ENCODE data around the gene ASAP3. TPM values are rescaled to one million over a fixed set of nuclear protein-coding genes. Genes with fewer than 3 reads are reported as not detected.

ASAP3 gene
- total and polyA plus RNA-seq, 9 of the 15 experiments (the other 6 are each of a cell fraction or from before 2014, with no cell fraction given) = 1.7 to 31.2 (median 17.4) TPM

GRCh38 chr1:23403735-23404486, 80.1 kb downstream of the ASAP3 start:
- Histone ChIP-seq H4K20me1 (replicated peaks; ENCODE audit: control insufficient read depth, insufficient read depth, low read length) (no peaks in the 10 kb centered on the region), H3K4me3 (peak overlapping the region; percentile 9; the same call in 1 of the 2 replicates), H3K27ac (ENCODE audit: extremely low read depth, low read depth, low read length) (peak overlapping the region; percentile 33; the same call in 2 of the 3 replicates), H3K9me3 (replicated peaks; ENCODE audit: control insufficient read depth, insufficient read depth, low read depth, low read length) (no peaks in the 10 kb centered on the region; the same call in 1 of the 2 replicates), H3K27me3 (ENCODE audit: control insufficient read depth in 2 of 2, insufficient read depth in 2 of 2, low read length in 2 of 2) (no peaks in the 10 kb centered on the region), H2AFZ (ENCODE audit: low read depth, low read length) (peak overlapping the region; percentile 90), H3K4me1 (replicated peaks in 1 of 2; ENCODE audit: control insufficient read depth in 2 of 2, insufficient read depth in 2 of 2, low read length in 2 of 2) (peaks cover 5 to 18% of the 10 kb centered on the region in 2 experiments), H3K79me2 (ENCODE audit: control insufficient read depth, insufficient read depth, low read length) (no peaks in the 10 kb centered on the region), H3K9me1 (ENCODE audit: control insufficient read depth, insufficient read depth, low read length) (no peaks in the 10 kb centered on the region), H3K9ac (ENCODE audit: insufficient read depth in 1 of 2, low read depth in 2 of 2, low read length in 2 of 2) (peak overlapping the region; percentile 16 to 81), H3K4me2 (ENCODE audit: insufficient read depth, low read length) (peak overlapping the region; percentile 65), H3K36me3 (ENCODE audit: control insufficient read depth, insufficient read depth, low read length) (no peaks in the 10 kb centered on the region)
- ATAC-seq = peak; percentile 93
- ChIA-PET POLR2A (interaction anchor here (0.5 to 1.9 kb wide), 16 partner anchors 9 to 328 kb away, joined by 3 to 9 read pairs (median 4); partner anchors contain the start of genes E2F2 and ZNF436), CTCF (ENCODE audit: low intra/inter-chr PET ratio) (interaction anchor here (0.6 to 1.1 kb wide), 5 partner anchors 35 to 1219 kb away, joined by 3 to 6 read pairs (median 4); no protein-coding TSS in a partner anchor)
- peak; percentile 86 for FAIRE-seq
- no TSS peak for BruUV-seq (replicated peaks)
- in situ Hi-C loops (cut with MboI) (loop anchor here (5.0 kb wide), 1 partner anchor 62 kb away; the partner anchor contains the start of gene HNRNPR), intact Hi-C loops (cut with micrococcal nuclease) (loop anchor here (1.0 to 10.0 kb wide), 6 partner anchors 35 to 319 kb away; partner anchors contain the start of genes HNRNPR, HTR1D and ZNF436)
- DNase-seq (ENCODE audit: extremely low read depth in 1 of 4, low spot score in 3 of 4) = peak; percentile 87 to 92 (median 88)
- 14% methylated on average over 19 of the region's 19 CpGs for WGBS (ENCODE audit: insufficient coverage, low coverage, missing lambda C conversion rate)
- TF ChIP-seq FOS (IDR thresholded peaks at IDR 0.05; ENCODE audit: extremely low read depth, insufficient read length) = no peak
- TF ChIP-seq E2F3 (CRISPR knock-in tag; IDR thresholded peaks at IDR 0.05) = no peak
- no peak for TF ChIP-seq MXD1 (CRISPR knock-in tag; IDR thresholded peaks at IDR 0.05; ENCODE audit: borderline replicate concordance, poor library complexity, severe bottlenecking)
- TF ChIP-seq NEUROD1 (IDR thresholded peaks at IDR 0.05; ENCODE audit: borderline replicate concordance, low read depth, low read length, partially characterized antibody) = peak; percentile 73
- no peak for TF ChIP-seq RAD51 (IDR thresholded peaks at IDR 0.05; ENCODE audit: borderline replicate concordance, low read depth)
- TF ChIP-seq ZNF830 (CRISPR knock-in tag; IDR thresholded peaks at IDR 0.05) = no peak
- no peak for TF ChIP-seq ZC3H8 (IDR thresholded peaks at IDR 0.05)
- no peak for TF ChIP-seq NR2C2 (CRISPR knock-in tag; IDR thresholded peaks at IDR 0.05)
- TF ChIP-seq NR2C2 (tag; IDR thresholded peaks at IDR 0.05) = no peak; the same call in 1 of the 2 replicates
- peak; percentile 37 for TF ChIP-seq DPF2 (IDR thresholded peaks at IDR 0.05)
- TF ChIP-seq PCBP2 (IDR thresholded peaks at IDR 0.05; ENCODE audit: low read depth, low read length, poor library complexity, severe bottlenecking) = no peak
- TF ChIP-seq POLR2AphosphoS2 (IDR thresholded peaks at IDR 0.05; ENCODE audit: low read length) = no peak
- peak; percentile 64 for TF ChIP-seq EP300 (IDR thresholded peaks at IDR 0.05; ENCODE audit: low read length)
- 0 out of 2 replicates have a peak, but pooled peaks have one; percentile 18 for TF ChIP-seq DIDO1 (tag; IDR thresholded peaks at IDR 0.05; ENCODE audit: low read depth)
- TF ChIP-seq ZFP36 (IDR thresholded peaks at IDR 0.05; ENCODE audit: low read depth, low read length, partially characterized antibody) = no peak
- TF ChIP-seq EHMT2 (IDR thresholded peaks at IDR 0.05) = peak; percentile 61
- TF ChIP-seq JUN (IDR thresholded peaks at IDR 0.05; ENCODE audit: borderline replicate concordance, low read depth, low read length) = no peak; the same call in 1 of the 2 replicates
- no peak for TF ChIP-seq JUN (CRISPR knock-in tag; IDR thresholded peaks at IDR 0.05; ENCODE audit: borderline replicate concordance)
- no peak for TF ChIP-seq ILK (tag; IDR thresholded peaks at IDR 0.05; ENCODE audit: borderline replicate concordance, low read depth)
- no peak for TF ChIP-seq TCF7 (IDR thresholded peaks at IDR 0.05; ENCODE audit: borderline replicate concordance)
- TF ChIP-seq NCOR1 (IDR thresholded peaks at IDR 0.05) = peak; percentile 55; the same call in 1 of the 2 replicates
- no peak for TF ChIP-seq ZNF124 (CRISPR knock-in tag; IDR thresholded peaks at IDR 0.05)
- TF ChIP-seq MEIS2 (IDR thresholded peaks at IDR 0.05; ENCODE audit: partially characterized antibody) = no peak
- no peak for TF ChIP-seq RFX1 (IDR thresholded peaks at IDR 0.05)
- TF ChIP-seq NFYB (IDR thresholded peaks at IDR 0.05; ENCODE audit: extremely low read depth, insufficient read length) = no peak
- no peak for TF ChIP-seq POLR2A (conservative IDR thresholded peaks at IDR 0.05)
